GM12801 (cell line): ENCODE measurements around the gene TRIM3.

Experiments
- CTCF ChIP-seq: IDR thresholded peaks from one replicate; pipeline ENCODE4 v1.5.1; 2011; ENCODE audit warnings: control low read depth; ENCODE audit not compliant: insufficient read length; ENCODE audit errors: extremely low read depth

TRIM3 gene

GRCh38 chr11:6405052-6405667, 68.6 kb downstream of the TRIM3 start:
- no peak for TF ChIP-seq CTCF

- no peak for TF ChIP-seq CTCF
Measured at GRCh38 chr11:6404342-6405051, 69.2 kb downstream of the TRIM3 start.

- TF ChIP-seq CTCF: no peak
Measured at GRCh38 chr11:6403539-6403938, 70.2 kb downstream of the TRIM3 start.

GRCh38 chr11:6402561-6402981, 71.2 kb downstream of the TRIM3 start:
- TF ChIP-seq CTCF: no peak

- TF ChIP-seq CTCF: no peak
Measured at GRCh38 chr11:6402061-6402470, 71.7 kb downstream of the TRIM3 start.

- no peak for TF ChIP-seq CTCF
Measured at GRCh38 chr11:6401464-6401863, 72.3 kb downstream of the TRIM3 start.

GRCh38 chr11:6400431-6401345, 73.1 kb downstream of the TRIM3 start:
- no peak for TF ChIP-seq CTCF
